ENCODE results near the gene MCM5.
A peak's percentile ranks its signal among the peaks of the same experiment; 100 is the strongest.
"Not testable (repeated sequence)": the region's sequence is repeated elsewhere in the genome, so short reads cannot be mapped to it uniquely, and the experiment has no call there.

Gene MCM5

DNA sequence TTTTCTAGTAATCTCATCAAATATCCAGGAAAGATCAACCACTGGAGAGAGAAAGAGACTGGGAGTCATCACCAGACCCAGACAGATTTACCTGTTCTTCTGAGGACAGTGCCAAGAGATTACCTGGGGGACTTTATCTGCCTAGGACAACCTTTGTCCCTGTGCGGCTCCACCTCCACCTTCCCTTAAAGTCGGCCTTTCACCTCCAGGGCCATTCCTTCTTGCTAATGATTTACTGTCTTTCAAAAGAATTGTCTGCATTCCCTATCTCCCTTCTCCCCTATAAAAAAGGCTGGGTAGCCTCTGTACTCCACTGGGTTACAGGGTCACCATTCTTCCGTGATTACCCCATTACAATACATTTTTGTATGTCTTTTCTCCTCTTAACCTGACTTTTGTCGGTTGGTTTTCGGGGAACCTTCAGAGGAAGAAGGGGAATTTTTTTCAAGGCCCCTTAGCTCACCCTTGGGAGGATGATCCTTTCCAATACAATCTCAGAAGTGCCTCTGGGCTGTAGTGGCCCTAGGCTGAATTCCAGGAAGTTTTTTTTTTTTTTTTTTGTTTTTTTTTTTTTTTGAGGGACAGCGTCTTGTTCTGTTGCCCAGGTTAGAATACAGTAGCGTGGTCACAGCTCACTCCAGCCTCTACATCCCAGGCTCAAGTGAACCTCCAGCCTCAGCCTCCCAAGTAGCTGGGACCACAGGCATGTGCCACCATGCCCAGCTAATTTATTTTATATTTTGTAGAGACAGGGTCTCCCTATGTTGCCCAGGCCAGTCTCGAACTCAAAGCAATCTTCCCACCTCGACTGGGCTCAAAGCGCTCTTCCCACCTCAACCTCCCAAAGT, 20.6 kb upstream of the MCM5 start:
- no peak for DNase-seq

DNA sequence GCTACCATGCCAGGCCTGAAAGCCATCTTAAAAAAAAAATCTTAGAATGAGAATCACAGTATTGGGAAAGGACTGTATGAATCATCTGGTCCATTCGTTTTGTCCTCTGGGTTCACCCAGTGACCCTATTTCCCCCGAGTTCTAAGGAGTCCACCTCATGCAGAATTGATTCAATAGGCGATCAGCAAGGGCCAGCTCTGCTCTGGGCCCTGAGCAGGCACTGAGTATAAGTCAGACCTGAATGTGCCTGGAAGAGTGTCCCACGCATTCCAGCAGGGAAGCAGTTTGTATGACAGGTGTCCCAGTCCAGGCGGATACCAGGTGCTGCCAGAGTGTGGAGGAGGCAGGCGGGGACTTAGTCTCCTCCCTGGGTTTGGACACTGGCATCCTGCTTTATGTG, 19.9 kb upstream of the MCM5 start:
- no peak for DNase-seq

DNA sequence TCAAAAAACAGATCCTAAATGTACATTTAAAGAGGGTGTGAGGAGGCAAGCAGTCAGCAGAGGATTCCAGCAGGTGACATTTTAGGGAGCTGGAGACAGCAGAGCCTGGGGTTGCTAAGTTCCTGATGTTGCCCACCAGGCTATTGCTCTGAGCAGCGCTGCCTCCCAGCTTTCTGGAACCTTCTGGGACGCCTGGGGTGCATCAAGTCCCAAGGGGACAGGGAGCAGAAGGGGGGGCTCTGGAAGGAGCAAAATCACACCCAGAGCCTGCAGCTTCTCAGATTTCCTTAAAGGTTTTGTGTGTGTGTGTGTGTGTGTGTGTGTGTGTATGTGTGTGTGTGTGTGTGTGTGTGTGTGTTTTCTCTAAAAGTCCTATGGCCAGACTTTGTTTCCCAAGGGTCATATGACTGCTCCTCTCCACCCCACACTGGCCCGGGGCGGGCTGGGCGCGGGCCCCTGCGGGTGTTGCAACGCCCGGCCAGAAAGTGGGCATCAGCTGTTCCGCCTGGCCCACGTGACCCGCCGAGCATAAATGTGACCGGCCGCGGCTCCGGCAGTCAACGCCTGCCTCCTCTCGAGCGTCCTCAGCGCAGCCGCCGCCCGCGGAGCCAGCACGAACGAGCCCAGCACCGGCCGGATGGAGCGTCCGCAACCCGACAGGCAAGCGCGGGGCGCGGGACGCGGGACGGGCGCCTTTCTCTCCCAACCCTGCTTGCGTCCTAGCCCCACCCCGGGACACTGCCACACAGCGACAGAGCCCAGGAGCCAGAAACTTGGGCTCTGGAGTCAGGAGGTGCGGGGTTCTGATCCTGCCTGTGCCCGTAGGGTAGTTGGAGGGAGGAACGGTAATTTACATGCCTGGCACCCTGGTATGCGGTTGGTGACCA, 19.2 kb upstream of the MCM5 start, which contains the start of gene HMOX1:
TSS of gene HMOX1 (plus strand) at position 560 of the 887 bp plus-strand sequence. CDS start at position 638, 78 bp downstream.
- no peak for DNase-seq

DNA sequence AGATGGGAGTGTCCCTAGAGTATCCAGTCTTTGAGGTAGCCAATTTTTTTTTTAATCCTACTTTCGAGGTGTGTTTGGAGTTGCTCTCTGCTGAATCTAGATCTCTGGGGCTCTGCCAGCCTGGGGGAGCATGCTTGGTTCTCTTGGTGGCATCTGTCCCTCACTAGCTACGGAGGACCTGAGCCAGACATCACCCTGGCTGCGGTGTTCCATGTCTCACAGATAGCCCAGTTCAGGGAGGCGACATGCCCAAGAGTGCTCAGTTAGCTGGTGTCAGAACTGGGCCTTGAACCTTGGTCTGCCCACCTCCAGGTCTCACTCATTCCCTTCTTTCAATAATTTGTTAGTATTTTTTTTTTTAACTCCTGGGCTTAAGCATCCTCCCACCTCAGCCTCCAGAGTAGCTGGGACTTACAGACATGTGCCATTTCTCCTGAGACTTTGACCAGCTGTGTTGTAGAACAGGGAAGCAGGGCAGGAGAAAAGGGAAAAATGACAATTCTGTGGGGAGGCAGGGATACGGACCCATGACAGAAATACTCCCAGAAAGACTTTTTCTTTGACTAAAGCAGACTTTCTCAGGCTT, 18.4 kb upstream of the MCM5 start:
- no peak for DNase-seq

DNA sequence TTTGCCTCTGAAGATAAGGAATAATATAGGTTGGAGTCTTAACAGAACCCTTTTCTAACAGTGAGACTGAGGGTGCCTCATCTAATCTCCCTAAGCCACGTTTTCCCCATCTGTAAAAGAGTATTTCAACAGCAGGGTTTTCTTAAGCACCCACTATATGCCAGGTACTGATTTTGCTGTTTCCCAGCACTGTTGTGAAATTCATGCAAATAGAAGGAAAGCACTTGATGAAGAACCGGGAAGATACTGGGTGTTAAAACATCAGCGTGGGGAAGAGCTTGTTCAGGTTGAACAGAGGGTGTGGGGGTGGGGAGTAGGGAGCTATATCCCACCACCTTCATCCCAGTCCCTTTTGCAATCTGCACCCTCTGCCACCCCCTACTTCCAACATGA, 16.3 kb upstream of the MCM5 start:
- no peak for DNase-seq

DNA sequence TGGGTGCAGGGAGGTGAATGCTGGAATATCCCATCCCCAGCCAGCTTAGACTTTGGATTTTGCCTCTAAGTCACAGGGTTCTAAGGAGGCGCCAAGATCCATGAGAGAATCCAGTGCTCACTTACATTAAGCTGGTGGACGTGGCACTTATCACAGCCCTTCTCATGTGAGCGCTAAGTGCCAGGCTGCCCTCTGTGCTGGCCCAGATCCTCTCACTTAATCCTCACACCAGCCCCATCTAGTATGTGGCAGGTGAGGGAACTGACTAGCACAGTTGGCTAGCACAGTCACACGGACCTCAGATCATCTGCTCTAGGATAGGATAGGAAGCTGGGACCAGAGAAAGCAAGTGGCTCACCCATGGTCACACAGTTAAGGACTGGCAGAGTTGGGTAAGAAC, 15.4 kb upstream of the MCM5 start:
- DNase-seq: no peak

DNA sequence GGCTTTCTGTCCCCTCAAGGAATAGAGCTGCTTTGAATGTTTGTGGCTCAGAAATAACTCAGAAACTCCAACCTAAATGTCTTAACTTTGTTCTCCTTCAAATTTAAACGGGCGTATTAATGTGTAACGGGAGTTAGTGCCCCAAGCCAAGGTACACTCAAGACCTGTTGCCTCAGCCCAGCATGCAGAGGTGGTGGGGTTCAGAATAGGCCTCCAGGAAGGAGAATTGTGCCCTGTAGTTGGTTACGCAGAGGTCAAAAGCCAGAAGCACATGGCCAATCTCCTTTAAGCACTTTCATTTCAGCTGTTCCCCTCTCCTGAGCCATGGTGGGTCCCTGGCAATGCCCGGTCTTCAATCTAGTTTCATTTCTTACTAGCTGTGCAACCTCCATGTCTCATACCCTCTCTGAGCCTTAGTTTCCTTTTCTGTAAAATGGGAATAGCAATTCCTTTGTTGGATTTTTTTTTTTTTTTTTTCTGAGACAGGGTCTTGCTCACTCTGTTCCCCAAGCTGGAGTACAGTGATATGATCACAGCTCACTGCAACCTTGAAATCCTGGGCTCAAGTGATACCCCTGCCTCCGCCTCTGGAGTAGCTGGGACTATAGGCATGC, 14.9 kb upstream of the MCM5 start:
- DNase-seq: no peak

DNA sequence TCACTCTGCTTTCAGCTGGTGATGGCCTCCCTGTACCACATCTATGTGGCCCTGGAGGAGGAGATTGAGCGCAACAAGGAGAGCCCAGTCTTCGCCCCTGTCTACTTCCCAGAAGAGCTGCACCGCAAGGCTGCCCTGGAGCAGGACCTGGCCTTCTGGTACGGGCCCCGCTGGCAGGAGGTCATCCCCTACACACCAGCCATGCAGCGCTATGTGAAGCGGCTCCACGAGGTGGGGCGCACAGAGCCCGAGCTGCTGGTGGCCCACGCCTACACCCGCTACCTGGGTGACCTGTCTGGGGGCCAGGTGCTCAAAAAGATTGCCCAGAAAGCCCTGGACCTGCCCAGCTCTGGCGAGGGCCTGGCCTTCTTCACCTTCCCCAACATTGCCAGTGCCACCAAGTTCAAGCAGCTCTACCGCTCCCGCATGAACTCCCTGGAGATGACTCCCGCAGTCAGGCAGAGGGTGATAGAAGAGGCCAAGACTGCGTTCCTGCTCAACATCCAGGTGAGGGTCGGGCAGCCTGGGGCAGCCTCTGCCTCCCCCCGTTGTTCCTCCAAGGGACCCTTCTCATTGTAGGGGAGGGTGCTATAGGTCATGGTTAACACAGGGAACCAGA, 13.2 kb upstream of the MCM5 start:
- no peak for DNase-seq

DNA sequence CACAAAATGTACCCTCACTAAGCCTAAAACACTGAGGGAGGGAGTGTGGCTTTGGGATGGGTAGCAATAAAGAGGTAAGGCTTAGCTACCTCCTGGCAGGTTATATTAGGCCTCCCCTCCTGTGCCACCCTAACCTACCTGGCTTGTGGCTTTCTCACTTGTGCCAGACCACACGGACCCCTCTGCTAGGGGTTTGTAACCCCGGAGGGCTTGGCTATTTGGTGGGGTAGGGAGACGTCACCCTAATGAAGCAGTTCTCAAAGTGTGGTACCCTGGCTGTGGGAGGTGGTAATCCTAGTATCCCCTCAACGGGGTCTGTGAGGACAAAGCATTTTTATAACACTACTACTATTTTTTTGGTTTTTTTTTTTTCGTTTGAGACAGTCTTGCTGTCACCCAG, 9.0 kb upstream of the MCM5 start:
- no peak for DNase-seq

DNA sequence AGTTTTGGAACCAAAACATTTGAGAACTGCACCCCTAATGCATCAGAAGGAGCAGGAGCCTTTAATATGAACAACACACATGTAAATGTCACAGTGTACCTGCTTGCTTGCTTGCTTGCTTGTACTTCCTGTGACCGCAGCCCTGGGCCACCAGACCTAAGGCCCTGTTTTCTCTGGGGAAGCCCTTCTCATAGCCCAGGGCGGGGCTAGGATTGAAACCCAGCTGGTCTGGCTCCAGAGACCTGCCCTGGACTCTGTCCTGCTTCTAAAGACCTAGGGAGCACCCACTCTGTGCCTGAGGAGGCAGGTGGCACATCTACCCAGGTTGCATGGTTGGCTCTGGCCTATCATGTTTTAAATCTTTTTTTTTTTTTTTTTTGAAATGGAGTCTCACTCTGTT, 7.6 kb upstream of the MCM5 start:
- no peak for DNase-seq

DNA sequence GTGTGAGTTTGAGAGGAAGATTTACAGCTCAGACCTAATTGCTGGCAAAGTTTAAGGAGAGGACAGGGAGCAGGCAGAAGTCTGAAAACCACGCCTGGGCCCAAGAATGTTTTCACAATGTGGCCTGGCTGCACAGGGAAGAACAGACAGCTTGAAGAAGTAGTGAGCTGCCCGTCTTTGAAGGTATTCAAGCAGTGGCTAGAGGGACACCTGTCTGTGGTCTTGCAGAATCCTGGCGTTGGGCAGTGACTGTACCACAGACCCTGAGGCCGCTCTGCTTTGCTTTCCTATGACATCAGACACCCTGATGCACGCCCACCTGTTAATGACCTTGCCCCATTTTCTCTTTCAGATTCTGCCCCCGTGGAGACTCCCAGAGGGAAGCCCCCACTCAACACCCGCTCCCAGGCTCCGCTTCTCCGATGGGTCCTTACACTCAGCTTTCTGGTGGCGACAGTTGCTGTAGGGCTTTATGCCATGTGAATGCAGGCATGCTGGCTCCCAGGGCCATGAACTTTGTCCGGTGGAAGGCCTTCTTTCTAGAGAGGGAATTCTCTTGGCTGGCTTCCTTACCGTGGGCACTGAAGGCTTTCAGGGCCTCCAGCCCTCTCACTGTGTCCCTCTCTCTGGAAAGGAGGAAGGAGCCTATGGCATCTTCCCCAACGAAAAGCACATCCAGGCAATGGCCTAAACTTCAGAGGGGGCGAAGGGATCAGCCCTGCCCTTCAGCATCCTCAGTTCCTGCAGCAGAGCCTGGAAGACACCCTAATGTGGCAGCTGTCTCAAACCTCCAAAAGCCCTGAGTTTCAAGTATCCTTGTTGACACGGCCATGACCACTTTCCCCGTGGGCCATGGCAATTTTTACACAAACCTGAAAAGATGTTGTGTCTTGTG, 6.6 kb upstream of the MCM5 start:
- no peak for DNase-seq

DNA sequence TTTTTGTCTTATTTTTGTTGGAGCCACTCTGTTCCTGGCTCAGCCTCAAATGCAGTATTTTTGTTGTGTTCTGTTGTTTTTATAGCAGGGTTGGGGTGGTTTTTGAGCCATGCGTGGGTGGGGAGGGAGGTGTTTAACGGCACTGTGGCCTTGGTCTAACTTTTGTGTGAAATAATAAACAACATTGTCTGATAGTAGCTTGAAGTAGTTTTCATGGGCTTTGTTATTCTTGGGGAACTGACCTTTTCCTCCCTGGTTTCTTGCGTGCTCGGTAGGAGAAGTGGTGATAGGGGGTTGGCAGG, 6.0 kb upstream of the MCM5 start:
- no peak for DNase-seq

DNA sequence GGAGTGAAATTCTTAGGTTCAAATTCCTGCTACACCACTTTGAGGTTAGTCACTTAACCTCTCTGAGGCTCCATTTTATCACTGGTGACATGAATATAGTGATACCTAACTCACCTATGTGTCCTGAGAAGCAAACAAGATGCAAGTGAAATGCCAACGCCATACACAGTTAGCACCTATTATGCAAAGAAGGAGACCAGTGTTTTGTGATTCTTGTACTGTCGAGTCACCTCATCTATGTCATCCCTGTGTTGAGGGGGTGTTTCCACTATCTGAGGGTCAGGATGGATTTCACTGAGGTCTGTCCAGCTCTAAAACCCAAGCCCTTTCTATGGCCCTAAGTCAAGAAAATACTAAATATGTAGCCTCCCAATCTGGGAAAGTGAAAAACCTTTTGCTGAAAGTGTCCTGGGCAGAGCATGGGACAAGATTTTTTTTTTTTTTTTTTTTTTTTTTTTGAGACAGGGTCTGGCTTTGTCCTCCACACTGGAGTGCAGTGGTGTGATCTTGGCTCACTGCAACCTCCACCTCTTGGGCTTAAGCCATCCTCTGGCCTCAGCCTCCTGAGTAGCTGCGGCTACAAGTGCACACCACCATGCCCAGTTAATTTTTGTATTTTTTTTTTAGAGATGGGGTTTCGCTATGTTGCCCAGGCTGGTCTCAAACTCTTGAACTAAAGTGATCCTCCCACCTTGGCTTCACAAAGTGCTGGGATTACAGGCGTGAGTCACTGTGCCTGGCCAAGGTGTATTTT, 5.0 kb upstream of the MCM5 start:
- no peak for DNase-seq

DNA sequence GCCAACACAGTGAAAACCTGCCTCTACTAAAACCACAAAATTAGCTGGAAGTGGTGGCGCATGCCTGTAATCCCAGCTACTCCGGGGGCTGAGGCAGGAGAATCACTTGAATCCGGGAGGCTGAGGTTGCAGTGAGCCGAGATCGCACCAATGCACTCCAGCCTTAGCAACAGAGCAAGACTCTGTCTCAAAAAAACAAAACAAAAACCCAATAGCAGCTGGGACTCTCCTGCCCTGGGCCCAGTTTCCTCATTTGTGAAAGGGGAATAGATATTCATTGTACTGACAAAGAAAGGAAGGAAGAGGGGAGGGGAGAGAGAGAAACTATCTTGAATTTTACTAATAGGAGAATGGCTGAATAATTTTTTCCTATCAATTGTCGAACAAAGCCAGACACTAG, 3.3 kb upstream of the MCM5 start:
- not testable (repeated sequence) for DNase-seq

DNA sequence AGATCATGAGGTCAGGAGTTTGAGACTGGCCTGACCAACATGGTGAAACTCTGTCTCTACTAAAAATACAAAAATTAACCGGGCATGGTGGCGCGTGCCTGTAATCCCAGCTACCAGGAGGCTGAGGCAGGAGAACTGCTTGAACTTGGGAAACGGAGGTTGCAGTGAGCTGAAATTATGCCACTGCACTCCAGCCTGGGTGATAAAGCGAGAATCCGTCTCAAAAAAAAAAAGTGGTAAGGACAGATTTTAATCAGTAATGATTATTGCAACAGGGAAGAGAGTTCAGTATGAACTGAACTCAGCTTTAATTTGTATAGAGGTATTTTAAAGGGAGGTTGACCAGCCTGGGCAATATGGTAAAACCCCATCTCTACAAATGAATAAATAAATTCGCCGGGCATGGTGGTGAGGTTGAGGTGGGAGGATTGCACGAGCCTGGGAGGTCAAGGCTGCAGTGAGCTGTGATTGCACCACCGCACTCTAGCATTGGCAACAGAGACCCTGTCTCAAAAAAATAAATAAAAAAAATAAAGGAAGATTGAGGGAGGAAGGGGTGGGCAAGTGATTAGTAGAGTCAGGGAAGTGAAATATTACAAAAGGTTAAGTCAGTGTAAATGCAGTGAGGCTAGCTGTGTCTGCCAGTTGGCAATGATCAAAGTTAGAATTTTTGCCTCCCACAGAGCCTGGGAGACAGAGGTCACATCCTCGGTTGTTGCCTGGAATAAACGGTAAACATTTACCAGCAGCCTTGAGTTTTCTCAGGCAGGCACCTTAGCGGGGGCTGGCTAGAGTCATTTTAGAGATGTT, 2.6 kb upstream of the MCM5 start:
- DNase-seq: no peak

DNA sequence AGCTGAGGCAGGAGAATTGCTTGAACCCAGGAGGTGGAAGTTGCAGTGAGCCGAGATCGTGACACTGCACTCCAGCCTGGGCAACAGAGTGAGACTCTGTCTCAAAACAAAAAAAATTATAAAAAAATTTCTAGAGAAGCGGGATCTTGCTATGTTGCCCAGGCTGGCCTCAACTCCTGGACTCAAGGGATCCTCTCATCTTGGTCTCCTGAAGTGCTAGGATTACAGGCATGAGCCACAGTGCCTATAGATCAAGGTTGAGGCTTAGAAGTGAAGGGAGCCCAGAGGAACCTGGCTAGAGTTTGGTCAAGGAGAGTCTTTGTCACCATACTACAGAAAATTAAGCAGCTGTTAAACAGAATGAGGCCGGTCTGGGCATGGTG, 1.4 kb upstream of the MCM5 start:
- no peak for DNase-seq

DNA sequence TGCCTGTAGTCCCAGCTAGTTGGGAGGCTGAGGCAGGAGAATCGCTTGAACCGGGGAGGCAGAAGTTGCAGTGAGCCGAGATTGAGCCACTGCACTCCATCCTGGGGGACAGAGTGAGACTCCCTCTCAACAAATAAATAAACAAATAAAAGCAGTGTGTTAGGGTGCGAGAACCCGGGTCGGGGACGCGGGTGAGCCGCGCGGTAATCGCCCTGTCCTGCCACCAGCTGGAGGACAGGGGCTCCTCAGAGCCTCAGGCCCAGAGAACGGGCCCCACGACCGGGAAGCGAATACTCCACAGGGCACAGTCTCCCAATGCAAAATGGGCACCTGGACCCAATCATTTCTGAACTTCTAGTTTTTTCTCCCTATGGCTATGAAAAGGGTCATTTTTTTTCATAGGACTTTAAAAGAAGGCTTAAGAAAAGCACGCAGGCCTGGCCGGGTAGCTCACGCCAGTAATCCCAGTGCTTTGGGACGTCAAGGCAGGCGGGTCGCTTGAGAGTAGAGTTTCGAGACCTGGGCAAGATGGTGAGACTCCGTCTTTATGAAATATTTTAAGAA, 744 bp upstream of the MCM5 start:
- DNase-seq: peak; percentile 9

DNA sequence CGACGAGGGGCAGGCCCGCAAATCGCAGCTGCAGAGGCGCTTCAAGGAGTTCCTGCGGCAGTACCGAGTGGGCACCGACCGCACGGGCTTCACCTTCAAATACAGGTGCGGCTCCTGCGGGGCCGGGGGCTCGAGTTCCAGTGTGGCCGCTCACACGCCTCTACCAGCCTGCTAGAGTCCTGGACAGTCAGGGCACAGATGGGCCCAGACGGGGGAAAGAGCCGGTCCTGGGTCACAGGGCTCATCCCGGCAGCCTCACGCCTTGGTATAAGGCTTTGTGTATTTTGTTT, 506 bp downstream of the MCM5 start:
- DNase-seq: no peak

DNA sequence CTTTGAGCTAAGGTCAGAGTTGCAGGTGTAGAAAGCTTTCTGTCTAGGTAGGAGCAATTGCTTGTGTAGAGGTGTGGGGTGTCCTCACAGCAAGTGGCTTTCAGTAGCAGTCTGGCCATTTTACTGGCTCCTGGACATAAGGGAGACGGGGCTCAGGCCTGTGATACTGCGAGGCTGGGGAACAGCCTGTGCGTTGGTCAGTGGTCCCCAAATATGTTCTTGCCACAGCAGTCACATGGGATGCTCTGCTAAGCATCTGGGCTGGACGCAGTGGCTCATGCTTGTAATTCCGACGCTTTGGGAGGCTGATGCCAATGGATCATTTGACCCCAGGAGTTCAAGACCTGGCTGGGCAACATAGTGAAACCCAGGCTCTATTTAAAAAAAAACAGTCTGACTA, 1.9 kb downstream of the MCM5 start:
- DNase-seq: no peak

DNA sequence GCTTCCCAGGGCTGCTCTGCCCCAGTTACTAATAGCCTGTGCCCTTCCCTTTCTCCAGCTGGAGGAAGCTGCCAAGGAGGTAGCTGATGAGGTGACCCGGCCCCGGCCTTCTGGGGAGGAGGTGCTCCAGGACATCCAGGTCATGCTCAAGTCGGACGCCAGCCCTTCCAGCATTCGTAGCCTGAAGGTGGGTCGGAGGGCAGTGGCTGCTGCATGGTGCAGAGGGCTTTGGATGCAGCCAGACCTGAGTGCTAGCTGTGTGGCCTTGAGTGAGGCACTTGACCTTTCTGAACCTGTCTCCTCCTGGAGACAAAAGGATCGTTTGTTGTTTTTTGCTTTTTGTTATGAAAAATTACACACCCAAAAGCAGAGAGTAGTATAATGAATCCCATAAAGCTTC, 3.4 kb downstream of the MCM5 start:
- no peak for DNase-seq

Data from NCI-H2029 treated with DMSO at 0.1 percent for 48 hours (cell line).